PFSK-1 (cell line): Measurements from ENCODE around the gene MRPS33.

Experiments used
- FOXP2 ChIP-seq: optimal IDR thresholded peaks from 2 replicates; pipeline ENCODE3; 2011; ENCODE audit warnings: borderline replicate concordance, control low read depth, inconsistent platforms; ENCODE audit not compliant: insufficient read depth; ENCODE audit errors: extremely low read length, extremely low read depth
- POLR2AphosphoS5 ChIP-seq: IDR thresholded peaks from 2 replicates; pipeline ENCODE4 v1.6.1; 2012; ENCODE audit warnings: low read depth, mild to moderate bottlenecking, control low read depth, low read length, moderate library complexity
- REST ChIP-seq, 2 experiments: IDR thresholded peaks; 2 replicates each; pipeline versions ENCODE4 v1.6.1 to v1.8.0; 2011 to 2012; ENCODE audit warnings: low read depth in 2 of 2, low read length in 2 of 2, control low read depth in 1 of 2, inconsistent platforms in 1 of 2, mild to moderate bottlenecking in 1 of 2, moderate library complexity in 1 of 2; ENCODE audit not compliant: insufficient read depth in 1 of 2
- SIN3A ChIP-seq: IDR thresholded peaks from 2 replicates; pipeline ENCODE4 v1.6.1; 2012; ENCODE audit warnings: mild to moderate bottlenecking, low read length, moderate library complexity, borderline replicate concordance; ENCODE audit not compliant: insufficient read depth
- TAF1 ChIP-seq: IDR thresholded peaks from 2 replicates; pipeline ENCODE4 v1.6.1; 2012; ENCODE audit warnings: low read length, control low read depth, borderline replicate concordance; ENCODE audit not compliant: insufficient read depth

- no peak for TF ChIP-seq POLR2AphosphoS5
- TF ChIP-seq FOXP2: no peak
- TF ChIP-seq TAF1: no peak
- no peak for TF ChIP-seq REST (IDR thresholded peaks at IDR 0.05; ENCODE audit: insufficient read depth in 1 of 2, low read depth in 2 of 2, low read length in 2 of 2)
- no peak for TF ChIP-seq SIN3A
Measured at GRCh38 chr7:140982508-140982907, 32.2 kb downstream of the MRPS33 start.
